GDM1 (cell line): ENCODE measurements around the gene ITPR2.
"Not testable (repeated sequence)": the region's sequence is repeated elsewhere in the genome, so short reads cannot be mapped to it uniquely, and the experiment has no call there.

Source experiments
- DNase-seq: peaks from one replicate; lab custom pipeline; 2025; lab: John Stamatoyannopoulos, UW

Gene ITPR2

DNA sequence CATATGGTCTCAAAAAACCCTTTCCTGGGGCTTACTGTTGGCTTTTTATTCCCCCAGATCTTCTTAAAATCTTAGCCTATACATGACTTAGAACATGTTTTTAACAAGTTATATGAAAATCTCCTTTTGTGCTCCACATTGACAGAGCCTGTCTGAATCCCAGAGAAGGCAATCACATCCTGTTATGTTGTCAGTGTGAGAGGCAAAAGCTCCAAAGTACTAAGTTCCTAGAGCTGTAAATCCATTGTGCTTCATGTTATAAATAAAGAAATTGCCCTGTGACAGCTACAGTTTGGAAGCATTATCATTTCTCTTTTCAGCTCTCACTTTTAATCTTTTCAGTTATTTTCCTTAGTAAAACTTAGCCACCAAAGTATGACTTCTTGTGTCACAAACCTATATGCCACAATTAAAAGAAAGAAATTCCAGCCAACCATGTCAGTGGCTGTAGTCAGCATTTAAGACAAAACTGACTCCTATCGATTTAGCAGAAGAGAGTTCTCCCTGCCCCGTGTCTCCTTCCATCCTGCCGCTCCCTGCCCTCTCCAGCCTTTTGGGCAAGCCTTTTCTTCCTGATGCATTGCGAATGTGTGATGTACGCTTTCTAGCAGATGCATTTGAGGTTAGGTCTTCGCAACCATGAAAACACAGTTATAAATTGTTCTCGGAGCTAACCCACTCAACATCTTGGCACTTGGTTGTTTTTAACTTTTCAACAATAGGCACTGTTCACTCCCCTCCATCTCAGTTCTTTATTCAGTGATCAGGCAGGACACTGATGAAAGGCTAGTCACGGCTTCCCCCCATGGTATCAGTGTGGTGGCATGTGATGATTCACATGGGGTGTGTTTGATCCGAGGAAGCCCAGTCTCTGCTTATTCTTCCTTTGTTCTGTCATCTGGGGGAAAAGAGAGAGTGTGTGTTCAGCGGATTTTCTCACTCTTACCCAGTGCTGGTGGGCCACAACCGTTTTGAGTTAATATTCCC, 494.1 kb downstream of the ITPR2 start:
- no peak for DNase-seq

DNA sequence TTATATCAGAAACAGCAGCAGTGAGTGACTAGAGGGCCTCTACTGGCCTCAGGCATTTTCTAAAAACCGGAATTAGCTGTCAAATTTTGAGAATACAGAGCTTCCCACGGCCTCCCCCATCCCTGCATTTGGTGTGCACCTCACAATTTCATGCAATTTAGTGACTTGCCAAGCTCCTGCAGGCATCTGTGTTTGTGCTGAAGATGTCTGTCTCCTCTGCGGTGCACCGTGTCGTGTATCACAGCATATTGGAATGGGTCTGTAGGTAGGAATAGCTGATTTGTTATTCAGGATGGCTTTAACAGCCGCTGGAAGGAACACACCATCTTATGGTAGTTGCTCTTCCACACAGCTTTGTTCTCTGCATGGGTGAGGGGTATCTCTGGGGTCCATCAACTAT, 497.3 kb downstream of the ITPR2 start:
- no peak for DNase-seq

DNA sequence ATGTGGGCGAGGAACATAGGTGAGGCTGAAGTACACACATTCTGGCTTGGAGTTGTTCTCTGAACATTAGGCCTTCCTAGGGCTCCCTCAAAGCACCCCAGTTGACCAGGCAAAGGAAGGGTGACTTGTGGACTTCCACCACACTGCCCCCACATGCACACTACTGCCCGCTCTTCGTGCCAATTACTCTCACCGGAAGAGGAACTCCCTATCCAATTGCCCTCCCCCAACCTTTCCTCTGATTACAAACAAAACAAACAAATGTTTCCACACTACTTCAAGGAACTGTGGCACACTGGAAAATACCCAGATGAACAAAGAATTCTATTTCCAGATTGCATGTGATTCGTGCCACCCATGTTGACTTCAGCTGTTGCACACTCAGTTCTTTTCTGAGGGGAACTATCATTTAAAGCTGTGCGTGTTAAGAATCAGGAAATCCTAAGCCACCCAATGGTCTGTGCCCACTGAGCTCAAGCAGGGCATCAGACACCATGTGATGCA, 498.3 kb downstream of the ITPR2 start:
- no peak for DNase-seq

DNA sequence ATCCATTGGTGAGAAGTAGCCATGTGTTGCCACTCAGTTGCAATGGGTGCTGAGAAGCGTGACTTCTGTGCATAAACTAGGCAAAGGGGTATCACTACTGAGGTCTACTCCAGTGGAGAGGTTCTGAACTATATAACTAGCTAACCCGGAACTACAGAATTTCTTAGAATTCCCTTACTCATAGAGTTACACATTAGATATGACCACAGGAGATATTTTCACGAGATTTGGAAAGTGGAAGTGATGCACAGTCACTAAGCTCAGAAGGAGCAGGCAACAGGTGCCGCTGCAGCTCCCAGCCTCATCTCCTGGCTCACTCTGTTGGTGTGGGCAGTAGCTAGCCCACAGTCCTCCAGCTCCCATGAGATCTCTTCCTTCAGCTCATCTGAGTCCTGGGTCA, 501.0 kb downstream of the ITPR2 start:
- no peak for DNase-seq

DNA sequence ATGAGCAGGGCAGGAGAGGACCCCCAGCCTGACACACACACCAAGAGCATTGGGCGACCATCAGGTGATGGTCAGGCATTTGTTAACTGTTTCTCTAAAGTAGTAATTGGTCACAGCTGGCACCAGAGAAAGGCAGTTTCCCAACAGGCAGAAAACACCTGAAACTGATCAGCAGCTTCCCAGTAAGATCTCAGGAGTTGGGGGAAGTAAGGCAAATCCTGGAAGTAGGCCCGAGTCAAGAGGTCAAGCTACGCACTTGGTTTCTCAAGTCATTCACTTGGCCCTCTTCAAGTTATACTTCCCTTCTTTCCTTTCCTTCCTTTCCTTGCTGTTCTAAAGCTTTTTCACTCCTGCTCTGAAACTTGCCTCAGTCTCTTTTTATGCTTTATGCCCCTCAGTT, 501.9 kb downstream of the ITPR2 start:
- DNase-seq: no peak

DNA sequence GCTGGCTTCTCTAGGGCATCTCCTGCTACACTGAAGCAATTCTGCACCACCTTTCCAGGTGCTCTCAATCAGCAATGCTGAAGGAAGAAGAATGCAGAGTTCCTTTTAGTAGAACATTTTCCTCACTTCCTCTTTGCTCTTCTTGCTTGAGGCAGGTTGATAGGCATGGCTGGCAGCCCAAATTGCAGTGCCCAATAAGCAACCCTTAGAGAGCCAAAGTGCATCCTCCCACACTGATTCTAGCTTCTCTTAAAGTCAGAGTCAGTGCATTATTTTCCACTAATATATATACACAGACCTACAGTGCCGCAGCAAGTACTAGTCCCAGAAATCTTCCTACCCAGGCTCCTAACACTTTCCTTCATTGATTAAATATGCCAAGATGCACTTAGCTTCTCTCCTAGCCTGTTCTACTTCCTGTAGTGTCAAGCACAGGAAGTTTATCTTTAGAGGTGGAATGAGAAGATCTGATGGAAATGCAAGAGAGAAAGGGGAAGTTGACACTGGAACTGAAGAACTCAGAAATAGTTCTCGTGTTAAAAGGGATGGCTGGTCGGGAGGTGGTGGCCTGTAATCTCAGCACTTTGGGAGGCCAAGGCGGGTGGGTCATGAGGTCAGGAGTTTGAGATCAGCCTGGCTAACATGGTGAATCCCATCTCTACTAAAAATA, 504.9 kb downstream of the ITPR2 start:
- DNase-seq: peak; percentile 49

DNA sequence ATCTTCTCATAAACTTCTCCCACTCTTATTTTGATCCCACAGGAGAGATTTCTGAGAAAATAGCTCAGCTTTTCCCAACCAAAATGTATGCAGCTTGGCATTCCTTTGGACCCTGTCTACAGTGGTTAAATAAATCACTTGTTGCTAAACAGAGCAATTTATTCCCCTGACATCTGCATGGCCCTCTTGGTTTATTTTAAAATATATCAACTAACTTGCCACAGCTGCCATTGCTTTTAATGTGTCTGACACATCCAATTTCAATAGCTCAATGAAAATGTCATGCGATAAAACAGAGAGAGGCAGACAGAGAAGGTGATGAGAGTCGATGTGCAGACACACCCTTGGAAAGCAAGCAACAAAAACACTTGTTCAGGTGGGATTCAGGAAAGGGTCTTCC, 509.3 kb downstream of the ITPR2 start:
- DNase-seq: no peak

DNA sequence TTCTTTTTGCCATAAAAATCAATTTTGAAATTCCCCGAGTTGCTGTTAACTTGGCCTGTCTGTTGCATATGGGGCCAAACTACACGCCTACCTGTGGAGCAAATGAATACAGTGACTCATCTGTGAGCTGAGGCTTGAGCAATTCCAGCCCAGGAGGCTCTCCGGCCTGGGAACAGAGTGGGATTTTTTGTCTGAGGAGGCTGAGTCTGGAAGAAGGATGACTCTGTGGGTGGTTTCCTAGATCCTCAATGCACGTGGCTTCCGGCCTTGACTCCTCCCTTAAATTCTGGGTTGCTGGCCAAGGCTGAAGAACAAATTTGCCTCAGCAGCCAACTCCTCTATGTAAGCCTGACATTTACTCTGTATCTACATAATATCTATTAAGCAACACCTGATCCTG, 513.5 kb downstream of the ITPR2 start:
- no peak for DNase-seq

DNA sequence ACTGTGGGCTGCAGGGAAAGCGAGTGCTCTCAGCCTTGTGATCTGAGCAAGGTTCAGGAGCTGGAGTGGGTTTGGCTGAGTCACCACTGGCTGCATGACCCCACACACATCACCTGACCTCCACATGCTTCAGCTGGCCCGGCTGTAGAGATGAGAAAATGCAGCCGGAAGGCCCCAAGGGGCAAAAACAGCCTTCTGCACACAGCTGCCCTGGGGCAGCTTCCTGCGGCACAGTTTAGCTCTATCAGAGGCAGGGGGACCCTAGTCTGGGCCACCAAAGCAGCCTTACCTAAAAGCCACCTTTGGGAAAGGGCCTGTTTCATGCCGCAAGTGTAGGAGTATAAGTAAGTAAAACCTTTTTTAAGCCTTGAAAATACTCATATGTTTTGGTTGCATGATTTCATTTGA, 514.3 kb downstream of the ITPR2 start:
- DNase-seq: no peak

DNA sequence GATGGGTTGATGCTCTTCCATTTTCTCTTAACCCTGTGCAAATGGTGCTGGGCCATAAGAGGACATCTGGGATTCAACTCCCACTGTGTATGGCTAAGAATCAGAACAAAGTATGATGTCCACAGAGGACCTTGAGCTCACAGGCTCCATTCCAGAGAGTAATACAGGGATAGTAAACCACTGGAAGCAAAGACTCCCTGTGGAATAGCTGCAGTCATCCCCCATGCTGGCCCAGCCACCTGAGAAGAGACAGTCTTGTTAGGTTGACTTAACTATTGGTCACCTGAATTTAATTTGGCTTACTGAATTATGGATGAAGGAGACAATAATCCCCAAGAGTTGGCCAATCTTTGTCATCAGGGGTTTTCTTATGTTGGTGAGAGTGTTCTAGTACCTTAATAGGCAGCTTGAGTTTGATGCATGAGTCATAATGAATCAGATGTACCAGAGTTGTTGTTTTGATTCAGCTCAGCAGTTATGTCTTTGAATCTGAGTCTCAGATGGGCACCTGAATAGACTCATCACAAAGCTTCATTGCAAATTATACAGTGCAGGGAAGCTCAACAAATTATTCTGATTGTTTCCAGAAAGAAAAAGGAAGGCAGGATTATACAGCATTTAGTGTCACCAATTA, 514.9 kb downstream of the ITPR2 start:
- no peak for DNase-seq

DNA sequence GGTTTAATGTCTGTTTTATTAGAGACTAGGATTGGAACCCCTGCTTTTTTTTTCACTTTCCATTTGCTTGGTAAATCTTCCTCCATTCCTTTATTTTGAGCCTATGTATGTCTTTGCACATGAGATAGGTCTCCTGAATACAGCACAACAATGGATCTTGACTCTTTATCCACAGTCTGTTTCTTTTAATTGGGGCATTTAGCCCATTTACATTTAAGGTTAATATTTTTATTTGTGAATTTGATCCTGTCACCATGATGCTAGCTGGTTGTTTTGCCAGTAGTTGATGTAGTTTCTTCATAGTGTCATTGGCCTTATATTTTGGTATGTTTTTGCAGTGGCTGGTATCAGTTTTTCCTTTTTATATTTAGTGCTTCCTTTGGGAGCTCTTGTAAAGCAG, 518.9 kb downstream of the ITPR2 start:
- DNase-seq: not testable (repeated sequence)

DNA sequence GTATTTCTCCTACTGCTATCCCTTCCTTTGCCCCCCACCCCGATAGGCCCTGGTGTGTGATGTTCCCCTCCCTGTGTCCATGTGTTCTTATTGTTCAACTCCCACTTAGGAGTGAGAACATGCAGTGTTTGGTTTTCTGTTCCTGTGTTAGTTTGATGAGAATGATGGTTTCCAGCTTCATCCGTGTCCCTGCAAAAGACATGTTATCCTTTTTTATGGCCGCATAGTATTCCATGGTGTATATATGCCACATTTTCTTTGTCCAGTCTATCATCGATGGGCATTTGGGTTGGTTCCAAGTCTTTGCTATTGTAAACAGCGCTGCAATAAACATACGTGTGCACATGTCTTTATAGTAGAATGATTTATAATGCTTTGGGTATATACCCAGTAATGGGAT, 522.5 kb downstream of the ITPR2 start:
- DNase-seq: not testable (repeated sequence)

DNA sequence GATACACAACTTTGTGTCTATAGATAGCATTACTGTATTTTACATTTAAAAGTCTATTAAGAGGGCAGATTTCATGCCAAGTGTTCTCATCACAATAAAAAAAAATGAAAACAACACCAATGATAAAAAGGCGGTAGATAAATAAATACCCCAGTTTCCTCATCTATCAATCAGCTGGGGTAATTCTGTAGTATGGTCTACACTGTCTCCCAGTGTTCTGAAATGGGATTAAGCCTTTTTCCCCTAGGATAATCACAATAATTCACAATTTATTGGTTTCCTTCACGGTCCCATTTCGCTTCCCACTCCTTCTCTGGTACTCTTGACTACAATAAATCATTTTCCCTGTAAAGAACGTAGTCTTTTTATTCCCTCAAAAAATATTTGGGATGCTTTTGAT, 523.4 kb downstream of the ITPR2 start:
- no peak for DNase-seq

DNA sequence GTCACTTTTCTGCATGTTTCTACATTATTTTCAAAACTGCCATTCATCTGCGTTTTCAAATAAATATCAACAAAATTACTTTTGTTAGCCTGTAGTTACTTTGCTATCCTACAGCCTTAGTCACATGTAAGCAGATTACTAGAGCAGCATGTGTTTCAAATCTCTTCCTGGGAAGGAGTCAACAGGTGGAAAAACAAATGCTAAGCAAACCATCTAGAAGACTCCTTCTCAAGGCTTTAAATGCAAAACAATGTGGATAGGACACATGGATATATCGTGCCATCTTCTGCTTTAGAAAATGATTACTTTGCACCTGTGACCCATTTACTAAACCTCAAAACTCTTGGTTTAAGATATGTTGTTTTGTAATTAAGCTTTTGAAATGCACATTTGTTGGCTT, 528.7 kb downstream of the ITPR2 start:
- DNase-seq: no peak

DNA sequence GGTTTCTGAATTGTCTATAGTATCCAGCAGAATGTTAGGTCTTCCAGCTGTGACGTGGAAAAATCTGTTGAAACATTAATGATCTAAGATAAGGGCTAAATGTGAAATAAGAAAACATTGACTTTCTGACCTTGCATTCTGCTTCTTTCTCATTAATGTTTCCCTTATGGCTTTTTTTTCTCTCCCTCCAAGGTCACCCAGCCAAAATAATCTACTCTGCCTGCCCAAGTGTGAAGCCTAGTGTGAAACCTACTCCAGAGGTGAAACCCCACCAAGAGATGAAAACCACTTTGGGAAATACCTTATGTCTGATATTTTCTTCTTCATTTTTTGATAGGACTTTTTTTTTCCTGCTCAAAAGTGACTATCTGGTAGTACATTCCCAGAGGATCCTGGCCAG, 529.6 kb downstream of the ITPR2 start:
- DNase-seq: no peak

DNA sequence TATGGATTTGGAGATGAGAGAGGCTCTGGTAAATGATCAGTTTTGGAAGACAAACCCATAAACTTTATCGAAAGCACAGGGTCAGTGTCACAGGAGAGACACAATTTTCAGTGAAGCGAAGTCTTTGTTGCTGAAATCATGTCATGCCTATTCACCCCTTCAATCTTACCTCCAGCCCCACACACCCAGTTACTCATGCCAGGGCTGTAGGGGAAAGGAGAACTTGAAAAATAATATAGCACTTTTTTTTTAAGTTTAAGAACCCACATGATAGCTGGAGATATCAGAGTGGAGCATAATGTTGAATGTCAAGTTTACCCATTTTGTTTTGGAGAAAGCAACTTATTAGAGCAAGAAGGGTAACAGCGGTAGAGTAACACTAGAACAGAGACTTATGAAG, 530.2 kb downstream of the ITPR2 start:
- no peak for DNase-seq

DNA sequence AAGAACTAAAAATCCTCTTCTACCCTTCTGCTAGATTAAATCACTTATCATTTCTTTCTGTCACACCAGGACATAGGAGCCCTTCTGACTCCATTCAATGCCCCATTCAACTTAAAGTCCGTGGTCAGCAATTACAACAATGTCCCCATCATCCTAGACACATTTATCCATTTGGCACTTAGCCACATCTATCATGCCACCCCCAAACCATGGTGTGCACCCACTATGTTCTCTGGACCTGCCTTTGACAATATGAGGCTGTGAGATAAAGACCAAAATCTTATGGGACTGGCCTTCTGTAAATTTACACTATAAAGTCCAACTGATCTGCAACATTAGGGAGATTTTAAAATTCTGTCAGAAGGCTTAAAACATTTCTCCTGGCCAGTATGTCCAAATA, 533.2 kb downstream of the ITPR2 start:
- no peak for DNase-seq

DNA sequence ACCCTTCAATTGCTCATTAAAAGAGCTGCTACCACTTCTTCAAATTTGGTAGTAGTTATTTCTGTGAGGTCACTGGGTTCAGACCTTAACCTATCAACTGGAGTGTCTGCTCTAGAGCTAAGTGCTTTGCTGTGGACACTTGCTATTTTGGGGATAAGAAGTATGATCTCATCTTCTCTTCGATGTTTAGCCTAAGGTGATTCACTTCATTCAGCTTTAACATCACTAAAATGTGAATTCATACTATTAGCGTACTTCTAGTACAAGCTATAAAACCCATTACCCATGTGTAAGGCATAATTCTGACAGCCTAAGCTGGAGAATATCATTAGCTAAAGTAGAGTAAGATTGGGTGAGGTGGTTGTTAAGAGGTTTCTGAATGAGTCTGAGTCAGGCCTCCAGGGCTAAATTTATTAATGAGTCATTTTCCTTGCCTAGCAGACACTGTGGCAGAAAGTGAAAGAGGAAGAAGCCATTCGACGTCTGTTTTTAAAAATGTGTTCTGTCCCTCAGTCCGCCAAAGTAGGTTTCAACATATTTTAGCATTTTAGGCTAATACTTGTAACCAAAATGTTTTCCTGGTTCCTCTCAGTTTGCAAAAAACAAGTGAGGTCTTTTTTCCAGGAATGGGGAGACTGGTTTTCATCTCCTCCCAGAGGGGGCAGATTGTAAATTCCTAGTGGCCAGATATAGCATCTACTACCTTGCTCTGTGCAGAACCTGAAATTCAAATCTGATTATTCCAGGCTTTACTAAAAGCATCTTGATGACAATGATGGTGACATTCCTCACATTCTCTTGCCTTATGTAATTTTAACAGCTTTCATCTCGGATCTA, 534.0 kb downstream of the ITPR2 start:
- peak; percentile 43 for DNase-seq

DNA sequence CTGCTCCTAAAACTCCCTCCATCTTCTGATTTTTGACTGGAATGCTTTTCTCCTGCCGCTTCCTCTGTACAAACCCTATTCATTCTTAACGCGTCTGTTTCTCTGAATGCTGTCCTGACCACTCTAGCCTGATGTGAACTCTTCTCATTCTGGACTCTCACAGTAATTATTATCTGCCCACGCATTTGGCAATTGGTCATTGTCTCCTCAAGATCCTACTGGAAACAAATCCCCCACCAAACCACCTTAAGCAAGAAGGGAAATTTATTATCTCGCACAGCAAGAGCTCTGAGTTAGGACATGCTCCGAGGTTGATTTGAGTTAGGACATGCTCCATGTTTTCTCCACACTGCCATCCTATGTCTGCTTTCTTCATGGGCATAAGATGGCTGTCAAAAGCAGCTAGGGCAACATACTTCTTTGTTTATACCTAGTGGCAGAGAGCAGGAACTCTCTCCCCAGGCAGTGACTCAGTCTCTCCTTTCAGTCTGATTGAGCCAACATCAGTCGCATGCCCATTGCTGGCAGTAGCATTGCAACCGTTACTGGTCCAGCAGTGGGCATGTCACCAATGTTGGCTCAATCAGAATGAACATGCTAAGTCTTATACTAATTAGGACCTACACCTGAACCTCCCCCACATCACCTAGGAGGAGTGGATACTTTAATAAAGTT, 535.5 kb downstream of the ITPR2 start:
- DNase-seq: no peak

DNA sequence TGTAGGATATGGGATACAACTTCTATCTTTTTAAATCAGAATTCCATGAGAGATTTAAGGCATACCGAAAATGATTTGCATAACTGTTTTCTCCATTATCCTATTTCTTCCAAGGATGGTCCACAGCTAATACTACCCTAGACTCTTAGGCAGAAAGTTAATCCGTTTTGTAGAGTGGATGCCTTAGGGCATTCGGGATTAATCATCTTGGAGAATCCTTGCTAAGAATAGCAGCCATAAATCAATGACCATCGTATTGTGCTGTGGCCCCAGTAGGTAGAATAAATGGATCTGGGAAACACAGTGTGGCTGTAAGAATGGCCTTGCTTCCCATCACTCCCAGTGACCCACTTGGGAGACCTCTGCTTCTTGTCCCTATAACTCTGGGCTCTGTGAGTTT, 538.0 kb downstream of the ITPR2 start:
- no peak for DNase-seq

DNA sequence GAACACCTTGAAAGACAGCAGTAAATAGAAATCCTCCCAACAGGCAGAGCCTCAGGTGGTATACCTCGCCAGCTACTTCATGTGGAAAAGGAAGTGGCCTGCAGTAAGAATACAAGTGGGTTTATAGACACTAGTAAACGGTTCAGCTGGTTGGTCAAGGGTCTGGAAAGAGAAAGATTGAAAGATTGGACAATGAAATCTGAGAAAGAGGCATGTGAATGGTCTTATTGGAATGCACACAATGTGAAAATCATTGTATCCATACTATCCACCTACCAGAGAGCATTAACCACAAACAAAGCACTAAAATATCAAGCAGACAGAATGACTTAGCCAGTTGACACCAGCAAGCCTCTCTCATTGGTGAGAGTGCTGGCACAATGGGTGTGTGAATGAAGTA, 539.4 kb downstream of the ITPR2 start:
- no peak for DNase-seq
